ENCODE data around the gene KLRF1.

The KLRF1 gene

GRCh38 chr12:9809338-9809737 is 17.9 kb upstream of the KLRF1 start:
- no peak for DNase-seq (ENCODE audit: low read depth in 2 of 2)

- DNase-seq (ENCODE audit: low read depth in 2 of 2) = no peak
Measured at GRCh38 chr12:9809866-9810265, 17.4 kb upstream of the KLRF1 start.

GRCh38 chr12:9810671-9811070 is 16.6 kb upstream of the KLRF1 start:
- no peak for DNase-seq (ENCODE audit: low read depth in 2 of 2)

- DNase-seq (ENCODE audit: low read depth in 2 of 2) = no peak
Measured at GRCh38 chr12:9811621-9812020, 15.7 kb upstream of the KLRF1 start.

GRCh38 chr12:9813821-9814798 is 13.2 kb upstream of the KLRF1 start:
- DNase-seq (ENCODE audit: low read depth in 2 of 2) = peak; percentile 83 to 87

GRCh38 chr12:9820281-9820930 is 6.9 kb upstream of the KLRF1 start:
- DNase-seq (ENCODE audit: low read depth in 2 of 2) = no peak

- DNase-seq (ENCODE audit: low read depth in 2 of 2) = no peak
Measured at GRCh38 chr12:9829483-9829882, 2.2 kb downstream of the KLRF1 start.

GRCh38 chr12:9829982-9830381 is 2.7 kb downstream of the KLRF1 start:
- DNase-seq (ENCODE audit: low read depth in 2 of 2) = no peak

GRCh38 chr12:9831720-9832119 is 4.4 kb downstream of the KLRF1 start:
- no peak for DNase-seq (ENCODE audit: low read depth in 2 of 2)

GRCh38 chr12:9843407-9843806 is 16.1 kb downstream of the KLRF1 start:
- DNase-seq (ENCODE audit: low read depth in 2 of 2) = no peak

GRCh38 chr12:9848899-9849298 is 21.6 kb downstream of the KLRF1 start:
- DNase-seq (ENCODE audit: low read depth in 2 of 2) = no peak

- DNase-seq (ENCODE audit: low read depth in 2 of 2) = no peak
Measured at GRCh38 chr12:9851050-9851449, 23.8 kb downstream of the KLRF1 start.

- DNase-seq (ENCODE audit: low read depth in 2 of 2) = no peak
Measured at GRCh38 chr12:9851927-9852326, 24.6 kb downstream of the KLRF1 start.

- DNase-seq (ENCODE audit: low read depth in 2 of 2) = no peak
Measured at GRCh38 chr12:9856151-9856550, 28.9 kb downstream of the KLRF1 start.

GRCh38 chr12:9856894-9857293 is 29.6 kb downstream of the KLRF1 start:
- no peak for DNase-seq (ENCODE audit: low read depth in 2 of 2)

- DNase-seq (ENCODE audit: low read depth in 2 of 2) = no peak
Measured at GRCh38 chr12:9858135-9858534, 30.9 kb downstream of the KLRF1 start.

GRCh38 chr12:9864913-9865675 is 37.8 kb downstream of the KLRF1 start:
- no peak for DNase-seq (ENCODE audit: low read depth in 2 of 2)

GRCh38 chr12:9866860-9867269 is 39.6 kb downstream of the KLRF1 start:
- DNase-seq (ENCODE audit: low read depth in 2 of 2) = no peak

GRCh38 chr12:9867531-9867930 is 40.2 kb downstream of the KLRF1 start:
- no peak for DNase-seq (ENCODE audit: low read depth in 2 of 2)

GRCh38 chr12:9868311-9868801 is 41.1 kb downstream of the KLRF1 start:
- DNase-seq (ENCODE audit: low read depth in 2 of 2) = no peak

- no peak for DNase-seq (ENCODE audit: low read depth in 2 of 2)
Measured at GRCh38 chr12:9868951-9869306, 41.6 kb downstream of the KLRF1 start.

All from activated CD8-positive, alpha-beta memory T cell treated with anti-CD3 and anti-CD28 coated beads for 4 hours (primary cell).